Caco-2 (cell line): ENCODE results near the gene GH2. TPM values are rescaled to one million over a fixed set of nuclear protein-coding genes. Genes with fewer than 3 reads are reported as not detected.

Experiments
- BruUV-seq: library from RNA; stranded (reverse); fragments of 400-500 nt; replicated peaks from 2 replicates; lab custom pipeline; 2021; lab: Mats Ljungman, UMichigan
- CTCF ChIA-PET: fragments of 300-600 bp; sonication (Branson Sonifier 250); formaldehyde crosslinking; loops from one replicate; lab custom pipeline; 2022; ENCODE audit warnings: antibody characterized with exemption; lab: Charles Lee
- POLR2A ChIA-PET: fragments of 300-600 bp; sonication (Branson Sonifier 250); formaldehyde crosslinking; loops from one replicate; lab custom pipeline; 2022; ENCODE audit warnings: antibody characterized with exemption; lab: Charles Lee
- DNase-seq, 2 experiments: peaks; one replicate each; pipeline versions ENCODE4 v3.0.0 to v3.0.0-alpha.2; 2020 to 2022
- H3K27me3 ChIP-seq: replicated peaks from 2 replicates; pipeline ENCODE4 v1.6.0; 2011; ENCODE audit warnings: low read length; ENCODE audit not compliant: control insufficient read depth, insufficient read depth
- H3K36me3 ChIP-seq: 2 replicates; pipeline ENCODE4 v1.5.1; 2011; ENCODE audit warnings: low read length; ENCODE audit not compliant: control insufficient read depth, insufficient read depth
- H3K4me1 ChIP-seq: fragments of 250-450 bp; sonication (Bioruptor Pico); 2 replicates; pipeline ENCODE4 v1.5.1; 2020; ENCODE audit warnings: mild to moderate bottlenecking
- H3K4me3 ChIP-seq: 2 replicates; pipeline ENCODE4 v1.5.1; 2011; ENCODE audit warnings: low read depth, mild to moderate bottlenecking, control low read depth, low read length
- H3K9me3 ChIP-seq: fragments of 250-450 bp; sonication (Bioruptor Pico); 2 replicates; pipeline ENCODE4 v1.5.1; 2020; ENCODE audit warnings: mild to moderate bottlenecking, moderate library complexity
- H3K27ac Mint-ChIP-seq: one replicate; pipeline ENCODE4 v1.8.0; 2022; ENCODE audit warnings: mixed read lengths; ENCODE audit not compliant: unreplicated experiment
- H3K27me3 Mint-ChIP-seq: one replicate; pipeline ENCODE4 v1.8.0; 2022; ENCODE audit warnings: mixed read lengths; ENCODE audit not compliant: insufficient read depth, unreplicated experiment
- H3K36me3 Mint-ChIP-seq: one replicate; pipeline ENCODE4 v1.8.0; 2022; ENCODE audit warnings: mild to moderate bottlenecking, mixed read lengths; ENCODE audit not compliant: insufficient read depth, unreplicated experiment
- H3K4me1 Mint-ChIP-seq: one replicate; pipeline ENCODE4 v1.8.0; 2022; ENCODE audit warnings: low read depth, mixed read lengths; ENCODE audit not compliant: unreplicated experiment
- H3K4me3 Mint-ChIP-seq: one replicate; pipeline ENCODE4 v1.8.0; 2022; ENCODE audit warnings: mild to moderate bottlenecking, moderate library complexity, mixed read lengths; ENCODE audit not compliant: unreplicated experiment
- H3K9me3 Mint-ChIP-seq: one replicate; pipeline ENCODE4 v1.8.0; 2022; ENCODE audit warnings: mixed read lengths; ENCODE audit not compliant: unreplicated experiment
- CTCF ChIP-seq, 2 experiments: fragments of 200-600 bp in 1 of 2; IDR thresholded peaks; 1 replicate in 1 of 2; 2 replicates in 1 of 2; pipeline versions ENCODE4 v1.5.1 to v1.8.0; 2011 to 2022; ENCODE audit warnings: antibody characterized with exemption in 1 of 2, control low read depth in 1 of 2, inconsistent platforms in 1 of 2, low read depth in 1 of 2, low read length in 1 of 2, mild to moderate bottlenecking in 1 of 2, moderate library complexity in 1 of 2; ENCODE audit not compliant: insufficient read depth in 1 of 2, severe bottlenecking in 1 of 2, unreplicated experiment in 1 of 2
- intact Hi-C: fragments of 100-400 bp; cut with micrococcal nuclease; formaldehyde crosslinking; loops from one replicate; pipeline ENCODE4 v1.10.0; 2022; ENCODE audit not compliant: unreplicated experiment
- total RNA-seq: library from RNA; stranded (reverse); gene quantifications from 2 replicates; pipeline ENCODE4 v1.2.3, GENCODE V29; 2022

Gene GH2
- total RNA-seq, 1 experiment from 2014 or later = not detected

- no peak for TF ChIP-seq CTCF (IDR thresholded peaks at IDR 0.05; ENCODE audit: insufficient read depth in 1 of 2, low read depth in 1 of 2, low read length in 1 of 2, severe bottlenecking in 1 of 2, unreplicated experiment in 1 of 2)
- Mint-ChIP-seq H3K9me3 (no peaks in the 10 kb centered on the region), H3K27me3 (no peaks in the 10 kb centered on the region), H3K4me1 (no peaks in the 10 kb centered on the region), H3K27ac (no peak overlapping the region), H3K36me3 (no peaks in the 10 kb centered on the region), H3K4me3 (no peak overlapping the region)
- Histone ChIP-seq H3K27me3 (no peaks in the 10 kb centered on the region), H3K36me3 (no peaks in the 10 kb centered on the region), H3K4me1 (no peaks in the 10 kb centered on the region), H3K9me3 (no peaks in the 10 kb centered on the region), H3K4me3 (no peak overlapping the region)
- ChIA-PET POLR2A (no interaction called here), CTCF (interaction anchor here (0.7 to 3.1 kb wide), 2 partner anchors 17 to 99 kb away, joined by 3 to 10 read pairs; no protein-coding TSS in a partner anchor)
- no peak for DNase-seq
- BruUV-seq = no TSS peak
- intact Hi-C loops = no loop called here
These were observed 48.4 kb upstream of the GH2 start for GRCh38 chr17:63929860-63930766.

GRCh38 chr17:63928966-63929695 is 47.4 kb upstream of the GH2 start:
- no peak for DNase-seq
- Mint-ChIP-seq H3K36me3 (no peaks in the 10 kb centered on the region), H3K27ac (no peak overlapping the region), H3K4me3 (no peak overlapping the region), H3K9me3 (no peaks in the 10 kb centered on the region), H3K4me1 (no peaks in the 10 kb centered on the region), H3K27me3 (no peaks in the 10 kb centered on the region)
- POLR2A ChIA-PET = no interaction called here
- Histone ChIP-seq H3K9me3 (no peaks in the 10 kb centered on the region), H3K4me1 (no peaks in the 10 kb centered on the region), H3K27me3 (no peaks in the 10 kb centered on the region), H3K4me3 (no peak overlapping the region), H3K36me3 (no peaks in the 10 kb centered on the region)
- CTCF ChIA-PET = interaction anchor here (3.1 kb wide), 1 partner anchor 18 kb away, joined by 10 read pairs; no protein-coding TSS in a partner anchor
- intact Hi-C loops = no loop called here
- no TSS peak for BruUV-seq
- no peak for TF ChIP-seq CTCF (IDR thresholded peaks at IDR 0.05; ENCODE audit: insufficient read depth in 1 of 2, low read depth in 1 of 2, low read length in 1 of 2, severe bottlenecking in 1 of 2, unreplicated experiment in 1 of 2)

- Mint-ChIP-seq H3K4me1 (no peaks in the 10 kb centered on the region), H3K27me3 (peaks cover 3% of the 10 kb centered on the region), H3K27ac (no peak overlapping the region), H3K9me3 (no peaks in the 10 kb centered on the region), H3K4me3 (no peak overlapping the region), H3K36me3 (no peaks in the 10 kb centered on the region)
- H3K4me1 ChIP-seq = no peaks in the 10 kb centered on the region
- no peaks in the 10 kb centered on the region for H3K9me3 ChIP-seq
- POLR2A ChIA-PET = no interaction called here
- H3K4me3 ChIP-seq = no peak overlapping the region
- no peak for TF ChIP-seq CTCF (IDR thresholded peaks at IDR 0.05; ENCODE audit: insufficient read depth in 1 of 2, low read depth in 1 of 2, low read length in 1 of 2, severe bottlenecking in 1 of 2, unreplicated experiment in 1 of 2)
- no peaks in the 10 kb centered on the region for H3K36me3 ChIP-seq
- CTCF ChIA-PET = interaction anchor here (0.6 to 1.0 kb wide), 4 partner anchors 13 to 316 kb away, joined by 3 to 5 read pairs (median 4); no protein-coding TSS in a partner anchor
- DNase-seq = no peak
- intact Hi-C loops = no loop called here
- BruUV-seq = no TSS peak
- no peaks in the 10 kb centered on the region for H3K27me3 ChIP-seq
These were observed 46.5 kb upstream of the GH2 start for GRCh38 chr17:63928172-63928666.
